ENCODE measurements around the gene MAN1B1. TPM values are rescaled to one million over a fixed set of nuclear protein-coding genes. Genes with fewer than 3 reads are reported as not detected.
"Not testable (repeated sequence)": the region's sequence is repeated elsewhere in the genome, so short reads cannot be mapped to it uniquely, and the experiment has no call there.

Gene MAN1B1
- total RNA-seq, 4 donors from 2014 or later = 57.7 to 81.0 (median 61.8) TPM

- TF ChIP-seq POLR2A (IDR thresholded peaks at IDR 0.05) = no peak
- TF ChIP-seq, protein P1, sequence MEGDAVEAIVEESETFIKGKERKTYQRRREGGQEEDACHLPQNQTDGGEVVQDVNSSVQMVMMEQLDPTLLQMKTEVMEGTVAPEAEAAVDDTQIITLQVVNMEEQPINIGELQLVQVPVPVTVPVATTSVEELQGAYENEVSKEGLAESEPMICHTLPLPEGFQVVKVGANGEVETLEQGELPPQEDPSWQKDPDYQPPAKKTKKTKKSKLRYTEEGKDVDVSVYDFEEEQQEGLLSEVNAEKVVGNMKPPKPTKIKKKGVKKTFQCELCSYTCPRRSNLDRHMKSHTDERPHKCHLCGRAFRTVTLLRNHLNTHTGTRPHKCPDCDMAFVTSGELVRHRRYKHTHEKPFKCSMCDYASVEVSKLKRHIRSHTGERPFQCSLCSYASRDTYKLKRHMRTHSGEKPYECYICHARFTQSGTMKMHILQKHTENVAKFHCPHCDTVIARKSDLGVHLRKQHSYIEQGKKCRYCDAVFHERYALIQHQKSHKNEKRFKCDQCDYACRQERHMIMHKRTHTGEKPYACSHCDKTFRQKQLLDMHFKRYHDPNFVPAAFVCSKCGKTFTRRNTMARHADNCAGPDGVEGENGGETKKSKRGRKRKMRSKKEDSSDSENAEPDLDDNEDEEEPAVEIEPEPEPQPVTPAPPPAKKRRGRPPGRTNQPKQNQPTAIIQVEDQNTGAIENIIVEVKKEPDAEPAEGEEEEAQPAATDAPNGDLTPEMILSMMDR (IDR thresholded peaks at IDR 0.05) = no peak
- WGBS, 2 donors = 1 to 3% methylated on average over 22 to 52 of the region's 86 CpGs
- intact Hi-C loops (cut with DNase I; ENCODE audit: low total_unique reads) = no loop called here
- peak; percentile 65 to 92 for DNase-seq (ENCODE audit: low spot score in 2 of 2)
- peak overlapping the region; percentile 55 for H3K4me3 ChIP-seq (ENCODE audit: low read depth, poor library complexity, severe bottlenecking)
Measured at GRCh38 chr9:137129456-137130175, 42.8 kb downstream of the MAN1B1 start.

DNA sequence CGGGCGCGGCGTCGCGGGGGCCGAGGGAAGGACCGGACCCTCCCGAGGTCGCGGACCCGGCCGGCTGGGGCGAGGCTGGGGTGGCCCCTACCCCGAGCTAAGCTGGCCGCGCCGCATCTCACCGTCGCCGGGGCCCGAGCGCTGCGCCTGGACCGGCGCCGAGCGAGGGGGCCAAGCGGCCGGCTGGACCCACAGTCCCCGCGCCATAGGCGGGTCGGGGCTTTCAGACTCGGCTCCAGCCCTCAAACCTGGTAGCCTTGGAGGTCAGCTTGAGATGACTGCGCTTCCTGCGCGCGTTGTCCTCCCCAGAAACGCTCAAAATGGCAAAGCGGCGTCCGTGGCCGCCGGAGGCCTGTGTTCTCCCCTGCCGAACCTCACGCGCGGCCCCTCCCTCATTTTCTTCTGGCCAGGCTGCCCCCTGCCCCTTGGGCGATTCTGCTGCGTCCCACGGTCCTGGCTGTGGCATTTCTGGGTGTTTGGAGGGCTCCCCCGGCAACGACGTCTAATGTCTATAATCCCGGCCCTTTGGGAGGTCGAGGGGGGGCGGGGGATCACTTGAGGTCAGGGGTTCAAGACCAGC lies 43.5 kb downstream of the MAN1B1 start:
- peak overlapping the region; percentile 55 for H3K4me3 ChIP-seq (ENCODE audit: low read depth, poor library complexity, severe bottlenecking)
- WGBS, 2 donors = 12 to 18% methylated on average over 18 to 37 of the region's 58 CpGs
- intact Hi-C loops (cut with DNase I; ENCODE audit: low total_unique reads) = no loop called here
- TF ChIP-seq, protein P1 (IDR thresholded peaks at IDR 0.05) = no peak
- TF ChIP-seq POLR2A (IDR thresholded peaks at IDR 0.05) = no peak
- no peak for DNase-seq (ENCODE audit: low spot score in 2 of 2)

GRCh38 chr9:137134191-137134590 lies 47.4 kb downstream of the MAN1B1 start:
- TF ChIP-seq POLR2A (IDR thresholded peaks at IDR 0.05) = no peak
- TF ChIP-seq, protein P1 (IDR thresholded peaks at IDR 0.05) = no peak
- DNase-seq (ENCODE audit: low spot score in 2 of 2) = no peak
- intact Hi-C loops (cut with DNase I; ENCODE audit: low total_unique reads) = no loop called here
- 73% methylated on average over 4 of the region's 4 CpGs for WGBS, 2 donors
- H3K4me3 ChIP-seq (ENCODE audit: low read depth, poor library complexity, severe bottlenecking) = no peak overlapping the region

DNA sequence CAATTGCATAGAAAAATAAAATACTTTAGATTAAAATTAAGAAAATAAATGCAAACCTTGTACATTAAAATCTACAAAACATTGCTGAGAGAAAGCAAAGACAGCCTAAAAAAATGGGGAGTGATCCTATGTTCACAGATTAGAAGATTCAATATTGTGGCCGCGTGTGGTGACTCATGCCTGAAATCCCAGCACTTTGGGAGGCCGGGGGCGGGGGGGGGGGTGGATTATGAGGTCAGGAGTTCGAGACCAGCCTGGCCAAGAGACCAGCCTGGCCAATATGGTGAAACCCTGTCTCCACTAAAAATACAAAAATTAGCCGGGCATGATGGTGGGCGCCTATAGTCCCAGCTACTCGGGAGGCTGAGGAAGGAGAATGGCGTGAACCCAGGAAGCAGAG lies 48.4 kb downstream of the MAN1B1 start:
- 78 to 84% methylated on average over 9 of the region's 9 CpGs for WGBS, 2 donors
- intact Hi-C loops (cut with DNase I; ENCODE audit: low total_unique reads); DNase-seq (ENCODE audit: low spot score in 2 of 2); H3K4me3 ChIP-seq (ENCODE audit: low read depth, poor library complexity, severe bottlenecking): not testable (repeated sequence)

DNA sequence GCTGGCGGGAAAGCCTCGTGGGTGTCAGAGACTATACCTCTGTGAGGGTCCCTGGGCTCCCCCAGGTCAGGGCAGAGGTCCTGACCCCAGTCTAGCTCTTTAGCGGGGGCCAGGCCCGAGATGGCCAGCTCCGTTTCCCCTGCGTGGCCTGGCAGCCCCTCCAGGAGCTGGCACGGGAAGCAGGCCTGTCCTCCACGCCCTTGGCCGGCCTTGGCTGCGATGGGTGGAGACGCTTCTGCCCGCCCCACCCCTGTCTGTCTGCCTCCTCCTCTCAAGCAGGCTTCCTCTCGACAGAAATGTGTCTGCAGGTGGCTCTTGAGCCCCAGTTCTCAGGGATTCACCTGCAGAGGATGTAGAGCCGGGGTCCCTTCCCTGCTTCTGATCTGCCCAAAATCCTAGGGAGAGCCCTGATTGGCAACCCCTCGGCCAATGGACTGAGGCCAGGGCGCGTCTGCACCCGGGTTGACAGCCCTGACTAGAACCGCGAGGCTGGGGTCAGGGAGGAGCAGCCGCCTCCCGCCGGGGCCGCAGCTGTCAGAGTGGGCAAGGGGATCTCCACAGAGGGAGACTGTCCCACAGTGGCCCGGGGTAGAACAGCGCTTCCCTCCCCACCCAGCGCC lies 49.6 kb downstream of the MAN1B1 start:
- TF ChIP-seq, protein P1 (IDR thresholded peaks at IDR 0.05) = no peak
- no peak for TF ChIP-seq POLR2A (IDR thresholded peaks at IDR 0.05)
- DNase-seq (ENCODE audit: low spot score in 2 of 2) = no peak
- intact Hi-C loops (cut with DNase I; ENCODE audit: low total_unique reads) = no loop called here
- no peak overlapping the region for H3K4me3 ChIP-seq (ENCODE audit: low read depth, poor library complexity, severe bottlenecking)
- WGBS, 2 donors = 23 to 34% methylated on average over 12 to 18 of the region's 27 CpGs

- 64 to 71% methylated on average over 23 of the region's 23 CpGs for WGBS, 2 donors
- TF ChIP-seq, protein P1 (IDR thresholded peaks at IDR 0.05) = no peak
- TF ChIP-seq POLR2A (IDR thresholded peaks at IDR 0.05) = no peak
- no peak for DNase-seq (ENCODE audit: low spot score in 2 of 2)
- intact Hi-C loops (cut with DNase I; ENCODE audit: low total_unique reads) = no loop called here
- H3K4me3 ChIP-seq (ENCODE audit: low read depth, poor library complexity, severe bottlenecking) = no peak overlapping the region
Measured at GRCh38 chr9:137136881-137137607, 50.3 kb downstream of the MAN1B1 start.

Data from lower leg skin (tissue), 4 donors.